GM12892 (cell line): Measurements from ENCODE around the gene RBM19.

Experiments
- POLR2A ChIP-seq: IDR thresholded peaks from 2 replicates; pipeline ENCODE4 v1.6.1; 2011; ENCODE audit warnings: low read depth, low read length, control low read depth
- TAF1 ChIP-seq: IDR thresholded peaks from 2 replicates; pipeline ENCODE4 v1.6.1; 2011; ENCODE audit warnings: low read depth, mild to moderate bottlenecking, control low read depth, low read length, borderline replicate concordance

DNA sequence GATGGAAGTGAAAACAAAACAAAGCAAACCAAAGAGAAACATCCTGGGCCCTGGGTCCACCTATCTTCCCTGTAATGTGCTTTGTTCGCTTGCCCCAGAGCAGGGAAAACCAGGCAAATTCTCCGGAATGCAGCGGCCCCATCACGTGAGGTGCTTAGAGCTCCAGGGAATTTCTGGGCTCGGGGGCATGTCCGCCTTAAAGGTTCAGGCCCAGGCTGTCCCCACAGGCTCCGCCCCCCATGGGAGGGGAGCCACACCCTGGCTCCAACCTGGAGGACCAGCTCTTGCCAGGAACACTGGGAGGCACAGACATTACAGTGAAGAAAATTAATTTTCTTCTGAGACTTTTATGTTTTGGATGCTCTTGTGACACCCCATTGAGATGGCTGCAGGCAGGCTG is 69.9 kb downstream of the RBM19 start:
- TF ChIP-seq POLR2A: no peak
- TF ChIP-seq TAF1: no peak
